ENCODE measurements around the gene CNTNAP1. TPM values are rescaled to one million over a fixed set of nuclear protein-coding genes. Genes with fewer than 3 reads are reported as not detected.
"Not testable (repeated sequence)": the region's sequence is repeated elsewhere in the genome, so short reads cannot be mapped to it uniquely, and the experiment has no call there.

The CNTNAP1 gene
- total RNA-seq, 1 donor from 2014 or later = 0.66 TPM

- intact Hi-C loops (cut with micrococcal nuclease) = loop anchor here (5.0 kb wide), 1 partner anchor 99 kb away; the partner anchor contains the start of gene BECN1
These were observed 41.3 kb downstream of the CNTNAP1 start for GRCh38 chr17:42723636-42724035.

GRCh38 chr17:42725143-42725542 lies 42.8 kb downstream of the CNTNAP1 start:
- intact Hi-C loops (cut with micrococcal nuclease) = no loop called here

- intact Hi-C loops (cut with micrococcal nuclease) = no loop called here
These were observed 58.4 kb downstream of the CNTNAP1 start for GRCh38 chr17:42740699-42741098.

GRCh38 chr17:42742916-42743315 lies 60.6 kb downstream of the CNTNAP1 start:
- intact Hi-C loops (cut with micrococcal nuclease) = not testable (repeated sequence)

GRCh38 chr17:42743595-42744282 lies 61.4 kb downstream of the CNTNAP1 start:
- intact Hi-C loops (cut with micrococcal nuclease) = loop anchor here (1.0 to 2.0 kb wide), 3 partner anchors 20 to 135 kb away; partner anchors contain the start of genes PLEKHH3, RETREG3 and TUBG1

- intact Hi-C loops (cut with micrococcal nuclease) = loop anchor here (1.0 to 2.0 kb wide), 3 partner anchors 19 to 136 kb away; partner anchors contain the start of genes PLEKHH3, RETREG3 and TUBG1
These were observed 62.0 kb downstream of the CNTNAP1 start for GRCh38 chr17:42744283-42744805.

GRCh38 chr17:42744806-42745617 lies 62.7 kb downstream of the CNTNAP1 start, which contains the start of gene EZH1:
TSS of gene EZH1 (minus strand) at chr17:42745040. CDS start at chr17:42728941, 16,099 bp downstream.
- intact Hi-C loops (cut with micrococcal nuclease) = loop anchor here (1.0 to 2.0 kb wide), 3 partner anchors 18 to 136 kb away; partner anchors contain the start of genes PLEKHH3, RETREG3 and TUBG1

- intact Hi-C loops (cut with micrococcal nuclease) = no loop called here
These were observed 66.0 kb downstream of the CNTNAP1 start for GRCh38 chr17:42748202-42748907.

GRCh38 chr17:42748908-42749798 lies 66.8 kb downstream of the CNTNAP1 start:
- intact Hi-C loops (cut with micrococcal nuclease) = no loop called here

Other genes starting within 250 kb of the CNTNAP1 start
- 7.8 and 11.4 TPM in 2 replicates for gene ATP6V0A1, start 223.7 kb upstream of the CNTNAP1 start, total RNA-seq
- gene NAGLU, start 146.3 kb upstream of the CNTNAP1 start, total RNA-seq = 18.3 and 18.5 TPM in 2 replicates
- 0.77 and 1.1 TPM in 2 replicates for gene HSD17B1, start 129.6 kb upstream of the CNTNAP1 start, total RNA-seq
- 83.5 and 90.0 TPM in 2 replicates for gene COASY, start 120.4 kb upstream of the CNTNAP1 start, total RNA-seq
- 69.6 and 71.3 TPM in 2 replicates for gene MLX, start 115.4 kb upstream of the CNTNAP1 start, total RNA-seq
- gene PSMC3IP, start 104.8 kb upstream of the CNTNAP1 start, total RNA-seq = 17.7 and 18.9 TPM in 2 replicates
- gene RETREG3, start 73.2 kb upstream of the CNTNAP1 start, total RNA-seq = 50.7 and 52.7 TPM in 2 replicates
- gene TUBG1, start 72.8 kb upstream of the CNTNAP1 start, total RNA-seq = 66.8 and 67.6 TPM in 2 replicates
- gene TUBG2, start 23.2 kb upstream of the CNTNAP1 start, total RNA-seq = 5.5 and 6.0 TPM in 2 replicates
- gene PLEKHH3, start 5.5 kb upstream of the CNTNAP1 start, total RNA-seq = 0.27 and 0.36 TPM in 2 replicates
- 0.30 and 0.34 TPM in 2 replicates for gene CCR10, start 688 bp upstream of the CNTNAP1 start, total RNA-seq
- 42.0 and 43.7 TPM in 2 replicates for gene EZH1, start 62.5 kb downstream of the CNTNAP1 start, total RNA-seq
- not detected in 2 replicates for gene RAMP2, start 78.7 kb downstream of the CNTNAP1 start, total RNA-seq
- gene VPS25, start 90.9 kb downstream of the CNTNAP1 start, total RNA-seq = 68.9 and 69.5 TPM in 2 replicates
- 0.11 and 0.50 TPM in 2 replicates for gene WNK4, start 98.1 kb downstream of the CNTNAP1 start, total RNA-seq
- gene COA3, start 116.2 kb downstream of the CNTNAP1 start, total RNA-seq = 48.9 and 51.3 TPM in 2 replicates
- gene CNTD1, start 116.3 kb downstream of the CNTNAP1 start, total RNA-seq = not detected in 2 replicates
- gene BECN1, start 141.8 kb downstream of the CNTNAP1 start, total RNA-seq = 93.3 and 105 TPM in 2 replicates
- 138 and 142 TPM in 2 replicates for gene PSME3, start 150.9 kb downstream of the CNTNAP1 start, total RNA-seq
- gene AOC2, start 162.0 kb downstream of the CNTNAP1 start, total RNA-seq = 2.3 and 2.7 TPM in 2 replicates
- gene AOC3, start 168.7 kb downstream of the CNTNAP1 start, total RNA-seq = 0.70 and 1.1 TPM in 2 replicates
- gene G6PC1, start 218.3 kb downstream of the CNTNAP1 start, total RNA-seq = not detected in 2 replicates

All from T-helper 2 cell treated with Interferon-gamma antibody and Interleukin-4, amounts not matched to agents 100 ng/mL and 5 ng/mL, for 36 hours (primary cell).